ENCODE data around the gene FILIP1.
A peak's percentile ranks its signal among the peaks of the same experiment; 100 is the strongest.

The FILIP1 gene, protein sequence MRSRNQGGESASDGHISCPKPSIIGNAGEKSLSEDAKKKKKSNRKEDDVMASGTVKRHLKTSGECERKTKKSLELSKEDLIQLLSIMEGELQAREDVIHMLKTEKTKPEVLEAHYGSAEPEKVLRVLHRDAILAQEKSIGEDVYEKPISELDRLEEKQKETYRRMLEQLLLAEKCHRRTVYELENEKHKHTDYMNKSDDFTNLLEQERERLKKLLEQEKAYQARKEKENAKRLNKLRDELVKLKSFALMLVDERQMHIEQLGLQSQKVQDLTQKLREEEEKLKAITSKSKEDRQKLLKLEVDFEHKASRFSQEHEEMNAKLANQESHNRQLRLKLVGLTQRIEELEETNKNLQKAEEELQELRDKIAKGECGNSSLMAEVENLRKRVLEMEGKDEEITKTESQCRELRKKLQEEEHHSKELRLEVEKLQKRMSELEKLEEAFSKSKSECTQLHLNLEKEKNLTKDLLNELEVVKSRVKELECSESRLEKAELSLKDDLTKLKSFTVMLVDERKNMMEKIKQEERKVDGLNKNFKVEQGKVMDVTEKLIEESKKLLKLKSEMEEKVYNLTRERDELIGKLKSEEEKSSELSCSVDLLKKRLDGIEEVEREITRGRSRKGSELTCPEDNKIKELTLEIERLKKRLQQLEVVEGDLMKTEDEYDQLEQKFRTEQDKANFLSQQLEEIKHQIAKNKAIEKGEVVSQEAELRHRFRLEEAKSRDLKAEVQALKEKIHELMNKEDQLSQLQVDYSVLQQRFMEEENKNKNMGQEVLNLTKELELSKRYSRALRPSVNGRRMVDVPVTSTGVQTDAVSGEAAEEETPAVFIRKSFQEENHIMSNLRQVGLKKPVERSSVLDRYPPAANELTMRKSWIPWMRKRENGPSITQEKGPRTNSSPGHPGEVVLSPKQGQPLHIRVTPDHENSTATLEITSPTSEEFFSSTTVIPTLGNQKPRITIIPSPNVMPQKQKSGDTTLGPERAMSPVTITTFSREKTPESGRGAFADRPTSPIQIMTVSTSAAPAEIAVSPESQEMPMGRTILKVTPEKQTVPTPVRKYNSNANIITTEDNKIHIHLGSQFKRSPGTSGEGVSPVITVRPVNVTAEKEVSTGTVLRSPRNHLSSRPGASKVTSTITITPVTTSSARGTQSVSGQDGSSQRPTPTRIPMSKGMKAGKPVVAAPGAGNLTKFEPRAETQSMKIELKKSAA (N-terminal part only)

DNA sequence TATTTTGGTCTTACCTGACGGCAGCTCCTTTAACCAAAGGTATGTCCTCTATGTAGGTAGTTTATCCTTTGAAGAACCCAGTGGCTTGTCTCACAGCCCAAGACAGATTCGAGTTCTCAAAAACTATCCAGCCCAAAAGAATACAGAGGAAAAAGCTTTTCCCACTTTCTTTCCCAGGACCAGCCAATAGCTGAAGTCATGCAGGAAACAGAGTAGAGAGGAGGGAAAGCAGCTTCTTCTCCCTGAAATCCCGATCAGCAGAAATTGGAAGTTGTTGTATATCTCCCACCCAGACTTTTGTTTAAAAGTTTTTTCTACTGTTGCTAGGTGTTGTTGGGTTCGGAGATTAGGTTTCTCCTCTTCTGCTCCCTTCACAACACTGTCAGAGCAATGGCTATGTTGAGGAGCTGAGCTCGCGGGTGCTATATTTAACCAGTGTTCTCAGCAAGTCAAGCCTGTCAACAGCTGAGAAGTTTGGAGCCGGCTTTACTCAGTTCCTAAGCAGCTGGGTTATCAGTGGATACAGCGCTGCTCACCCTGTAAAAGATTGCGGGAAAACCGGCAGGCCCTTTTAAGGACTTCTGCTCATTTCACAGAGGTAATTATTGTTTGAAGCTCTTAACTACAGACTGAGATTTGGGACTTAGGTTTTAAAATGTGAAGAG is at the start of gene FILIP1:
Gene FILIP1 (minus strand): TSS at position 401 of the 665 bp plus-strand sequence. CDS start 78,828 bp downstream, outside the sequence.
- no peak for DNase-seq (ENCODE audit: low spot score)

DNA sequence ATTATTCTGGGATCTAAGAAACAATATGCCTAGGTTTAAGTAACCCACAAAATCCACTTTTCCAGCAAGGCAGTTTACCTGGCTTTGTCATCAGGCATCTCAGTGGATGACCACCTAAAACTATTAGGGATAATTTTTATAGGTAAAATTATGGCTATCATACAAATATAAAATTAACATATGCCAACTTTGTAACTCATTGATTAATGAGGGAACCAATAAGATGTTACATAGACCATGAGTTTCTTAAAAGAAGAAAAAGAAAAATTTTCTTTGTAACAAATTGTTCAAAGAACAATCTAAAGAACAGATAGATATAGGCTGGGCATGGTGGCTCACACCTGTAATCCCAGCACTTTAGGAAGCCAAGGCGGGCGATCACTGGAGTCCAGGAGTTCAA is 49.7 kb upstream of the FILIP1 start:
- DNase-seq (ENCODE audit: low spot score): no peak

DNA sequence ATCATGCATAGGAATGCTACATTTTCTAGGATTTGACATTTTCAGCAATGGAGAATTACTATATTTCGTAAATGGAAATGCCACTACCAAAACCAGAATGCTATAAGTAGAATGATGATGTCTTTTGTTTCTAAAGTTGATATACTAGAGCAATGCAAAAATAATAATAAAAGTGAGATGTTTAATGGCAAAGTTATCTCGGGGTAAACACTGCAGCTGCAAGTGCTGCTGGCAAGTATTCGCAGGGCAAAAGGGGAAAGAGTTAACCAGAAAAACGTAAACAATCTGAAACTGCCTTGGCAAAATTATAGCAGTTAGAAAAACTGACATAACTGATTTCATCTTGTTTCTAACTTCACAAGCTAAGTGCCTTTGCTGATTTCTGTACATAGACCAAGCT is 45.5 kb upstream of the FILIP1 start:
- DNase-seq (ENCODE audit: low spot score): no peak

DNA sequence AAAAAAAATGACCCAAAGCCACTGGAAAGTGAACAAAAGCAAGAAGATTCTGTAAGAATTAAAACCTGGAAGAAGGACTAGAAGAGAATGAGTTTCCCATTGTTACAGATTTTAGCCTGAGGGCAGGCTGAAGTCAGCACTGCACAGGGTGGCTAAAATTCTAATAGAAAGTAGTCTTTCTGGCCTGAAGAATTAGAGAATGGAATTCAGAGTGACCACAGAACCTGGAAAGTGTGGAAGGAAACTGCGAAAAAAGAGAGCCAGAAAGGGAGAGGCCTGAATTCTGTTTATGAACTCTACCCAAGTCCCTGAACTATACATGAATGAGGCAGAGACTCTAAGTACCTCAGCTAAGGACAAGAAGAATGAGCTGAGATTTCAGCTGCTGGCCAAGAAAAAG is 38.9 kb upstream of the FILIP1 start:
- DNase-seq (ENCODE audit: low spot score): no peak

DNA sequence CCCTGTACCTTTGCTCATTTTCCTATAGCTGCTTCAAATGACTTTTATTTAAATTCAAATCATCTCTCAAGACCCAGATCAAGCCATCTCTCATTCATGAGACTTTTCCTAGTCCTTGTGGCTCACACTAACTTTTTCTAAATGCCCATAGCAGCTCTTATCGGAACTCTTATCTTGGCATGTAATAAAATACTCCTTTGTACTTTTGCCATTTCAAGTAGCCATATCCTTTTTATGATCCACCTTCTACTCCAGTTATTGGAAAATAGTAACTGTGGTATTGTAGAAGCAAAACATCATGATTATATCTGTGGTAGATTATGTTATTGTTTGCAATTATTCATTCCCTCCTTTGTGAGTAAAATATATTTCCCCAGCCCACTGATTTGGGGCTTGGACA is 37.6 kb upstream of the FILIP1 start:
- no peak for DNase-seq (ENCODE audit: low spot score)

DNA sequence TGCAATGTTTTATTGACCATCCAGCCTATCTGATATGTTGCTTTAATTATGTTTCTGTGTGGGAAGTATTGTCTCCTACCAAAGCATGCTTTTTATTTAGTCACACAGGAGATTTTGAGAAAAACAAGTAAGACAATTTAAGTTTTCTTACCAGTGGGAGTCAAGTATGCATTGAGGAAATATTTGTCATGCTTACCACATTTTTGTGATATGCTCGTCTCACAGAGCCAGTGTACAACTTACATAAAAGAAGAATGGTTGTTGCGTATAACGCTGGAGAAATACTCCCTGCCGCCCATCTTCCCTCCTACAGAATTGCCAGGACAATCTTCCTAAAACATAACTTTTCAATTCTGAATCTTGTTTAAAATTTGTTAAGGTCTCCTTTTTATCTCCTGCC is 37.1 kb upstream of the FILIP1 start:
- no peak for DNase-seq (ENCODE audit: low spot score)

DNA sequence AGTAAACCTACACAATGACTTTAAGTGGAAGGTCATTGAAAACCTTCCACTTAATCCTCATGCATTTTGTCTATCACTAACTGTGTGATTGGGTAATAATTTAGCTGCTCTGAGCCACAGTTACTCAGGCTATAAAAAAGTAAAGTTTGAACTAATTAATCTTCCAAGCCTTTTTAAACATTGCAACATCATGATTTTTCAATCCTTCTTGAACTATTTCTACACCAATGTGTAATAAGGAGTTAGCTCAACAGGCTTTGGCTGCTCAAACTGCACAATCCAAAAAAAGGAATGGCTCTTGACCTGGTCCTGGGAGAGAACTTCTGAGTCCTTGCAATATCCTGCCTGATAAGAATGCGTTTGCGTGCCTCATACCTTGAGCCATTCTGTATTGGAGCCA is 34.8 kb upstream of the FILIP1 start:
- no peak for DNase-seq (ENCODE audit: low spot score)

DNA sequence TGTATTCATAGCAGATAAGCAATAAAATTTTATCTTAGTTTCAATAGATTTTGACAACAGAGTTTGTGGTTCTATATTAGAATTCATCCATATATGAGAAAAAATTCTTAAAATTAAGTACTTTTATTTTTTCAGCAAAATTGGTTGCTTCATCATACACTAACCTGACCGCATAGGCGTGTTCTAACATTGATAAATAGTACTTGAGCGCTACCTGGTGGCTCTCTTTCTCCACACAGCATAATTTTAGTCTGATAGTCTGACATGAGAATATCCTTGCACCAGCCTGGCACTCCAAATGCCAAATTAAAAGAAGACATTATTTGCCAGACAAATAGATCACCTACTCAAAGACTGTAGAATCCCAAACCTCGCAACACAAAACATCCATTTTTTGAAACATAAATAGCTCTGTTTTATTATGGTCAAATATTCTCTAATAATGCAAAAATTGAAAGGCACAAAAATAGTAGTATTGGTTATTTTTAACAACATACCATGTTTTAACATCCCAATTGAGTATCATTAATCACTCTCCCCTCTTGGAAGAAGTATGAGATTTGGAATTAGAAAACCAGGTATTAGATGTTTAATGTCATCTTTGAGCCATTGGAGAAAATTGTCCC is 33.0 kb upstream of the FILIP1 start:
- DNase-seq (ENCODE audit: low spot score): no peak

DNA sequence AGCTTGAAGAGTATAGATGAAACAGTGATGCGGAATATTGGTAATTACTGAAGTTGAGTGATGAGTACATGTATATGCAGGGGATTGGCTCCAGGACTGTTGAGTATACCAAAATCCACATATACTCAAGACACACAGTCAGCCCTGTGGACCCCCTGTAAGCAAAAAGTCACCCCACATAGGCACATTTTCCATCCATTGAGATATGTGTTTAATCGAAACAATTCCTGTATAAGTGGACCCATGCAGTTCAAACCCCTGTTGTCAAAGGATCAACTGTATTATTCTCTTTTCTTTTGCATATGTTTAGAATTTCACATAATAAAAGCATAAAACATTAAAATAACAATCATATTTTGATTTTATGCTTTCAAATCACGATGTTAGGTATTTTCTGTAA is 32.1 kb upstream of the FILIP1 start:
- no peak for DNase-seq (ENCODE audit: low spot score)

DNA sequence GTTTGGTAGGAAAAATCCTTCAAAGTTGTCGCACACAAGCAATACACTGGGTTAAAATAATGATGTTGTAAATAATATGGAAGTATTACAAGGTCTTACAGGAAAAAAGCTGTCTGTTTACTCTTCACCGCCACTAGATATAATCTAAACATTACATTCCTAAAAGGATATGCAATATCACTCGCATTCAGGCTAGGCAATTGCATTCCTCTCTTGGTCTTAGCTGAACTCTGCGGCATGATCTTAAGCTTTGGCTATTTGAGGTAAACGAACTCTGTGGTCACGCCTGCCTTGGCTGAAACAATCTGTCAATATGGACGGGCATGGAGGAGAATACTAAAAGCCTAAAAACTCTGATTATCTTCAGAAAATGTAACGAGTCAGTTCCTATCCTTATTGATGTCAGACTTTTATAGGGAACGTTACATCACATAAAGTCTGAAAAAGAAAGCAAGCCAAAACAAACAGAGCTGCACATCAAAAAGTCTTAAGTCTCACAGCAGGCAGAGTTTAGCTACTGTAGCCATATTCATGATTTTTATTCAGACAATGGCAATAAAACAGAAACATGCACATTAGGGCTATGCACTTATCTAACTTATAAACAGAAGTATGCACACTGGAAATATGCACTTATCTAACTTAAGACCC is 30.8 kb upstream of the FILIP1 start:
- DNase-seq (ENCODE audit: low spot score): peak; percentile 47

DNA sequence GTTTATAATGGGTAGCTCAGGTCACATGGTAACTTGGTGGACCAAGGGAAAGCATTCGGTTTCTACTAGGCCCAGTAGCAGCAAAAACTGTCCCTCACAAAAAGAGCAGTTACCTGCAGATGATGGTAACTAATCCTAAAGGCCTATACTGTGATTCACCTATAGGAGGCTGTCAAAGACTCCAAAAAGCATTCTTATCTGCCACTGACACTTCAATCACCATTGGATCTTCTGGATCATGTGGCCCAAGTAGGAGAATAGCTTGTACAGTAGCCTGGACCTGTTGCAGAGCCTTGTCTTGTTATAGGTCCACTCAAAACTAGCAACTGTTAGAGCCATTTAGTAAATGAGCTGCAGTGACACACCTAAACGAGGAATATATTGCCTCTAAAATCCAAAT is 23.2 kb upstream of the FILIP1 start:
- no peak for DNase-seq (ENCODE audit: low spot score)

DNA sequence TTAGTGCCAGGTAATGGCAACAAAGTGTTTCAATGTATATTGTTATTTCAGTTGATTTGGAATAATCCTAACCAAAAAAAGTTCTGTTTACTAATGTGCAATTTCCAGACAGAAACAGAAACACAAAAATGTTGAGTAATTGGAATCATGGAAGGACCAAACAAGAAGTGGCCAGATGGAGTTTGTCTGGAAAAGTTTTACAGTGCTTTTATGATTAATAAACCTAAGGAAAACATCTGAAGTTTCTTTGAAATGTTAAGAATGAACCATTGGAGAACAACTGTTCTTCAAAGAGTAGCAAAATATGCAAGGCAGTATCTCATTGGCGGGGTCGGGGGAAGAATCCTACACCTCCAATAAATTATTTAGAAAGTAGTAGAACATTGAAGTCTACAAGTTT is 19.0 kb upstream of the FILIP1 start:
- no peak for DNase-seq (ENCODE audit: low spot score)

DNA sequence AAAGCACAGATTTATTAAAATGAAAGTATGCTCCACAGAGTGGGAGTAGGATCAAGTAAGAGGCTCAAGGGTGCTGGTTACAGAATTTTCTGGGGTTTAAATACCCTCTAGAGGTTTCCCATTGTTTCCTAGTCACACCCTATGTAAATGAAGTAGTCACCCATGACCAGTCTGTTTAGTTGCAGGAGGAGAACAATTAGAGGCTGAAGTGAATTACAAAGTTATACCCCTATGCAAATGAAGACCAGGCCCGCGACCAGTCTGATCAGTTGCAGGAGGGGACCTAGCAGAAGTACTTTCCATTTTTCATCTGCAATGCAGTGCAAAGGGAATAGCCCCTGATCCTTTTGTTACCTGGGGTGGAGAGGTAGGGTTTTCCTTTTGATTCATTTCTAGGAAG is 11.8 kb upstream of the FILIP1 start:
- no peak for DNase-seq (ENCODE audit: low spot score)

DNA sequence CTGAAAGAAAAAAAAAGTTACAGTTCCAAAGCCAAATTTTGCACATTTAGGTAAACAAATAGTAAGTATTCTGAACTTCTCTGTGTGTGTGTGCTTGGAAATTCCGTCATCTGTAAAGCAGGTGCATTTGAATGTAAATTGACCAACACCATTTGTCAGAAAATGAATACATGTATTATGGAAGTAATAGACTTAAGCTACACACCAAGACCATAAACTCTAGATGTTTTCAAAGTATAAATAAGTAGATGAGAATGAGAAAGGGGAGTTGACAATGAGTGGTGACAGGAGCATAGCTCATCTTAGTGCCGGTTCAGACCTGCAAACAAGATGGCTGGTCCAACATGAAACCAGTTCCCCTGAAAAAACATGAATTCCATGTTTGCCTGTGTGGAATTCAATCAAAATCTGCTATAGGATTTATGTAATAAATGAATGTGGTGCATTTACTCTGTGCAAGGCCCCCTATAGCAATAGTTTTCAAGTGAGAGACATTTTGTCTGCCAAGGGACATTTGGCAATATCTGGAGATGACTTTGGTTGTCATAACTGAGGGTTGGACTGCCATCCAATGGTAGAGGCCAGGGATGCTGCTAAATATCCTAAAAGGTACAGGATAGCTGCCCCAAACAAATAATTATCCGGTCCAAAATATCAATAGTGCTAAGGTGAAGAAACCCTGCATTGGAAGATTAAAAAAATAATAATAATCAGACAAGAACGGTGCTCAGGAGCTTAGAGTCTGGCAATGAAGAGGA is 11.0 kb upstream of the FILIP1 start:
- DNase-seq (ENCODE audit: low spot score): no peak

DNA sequence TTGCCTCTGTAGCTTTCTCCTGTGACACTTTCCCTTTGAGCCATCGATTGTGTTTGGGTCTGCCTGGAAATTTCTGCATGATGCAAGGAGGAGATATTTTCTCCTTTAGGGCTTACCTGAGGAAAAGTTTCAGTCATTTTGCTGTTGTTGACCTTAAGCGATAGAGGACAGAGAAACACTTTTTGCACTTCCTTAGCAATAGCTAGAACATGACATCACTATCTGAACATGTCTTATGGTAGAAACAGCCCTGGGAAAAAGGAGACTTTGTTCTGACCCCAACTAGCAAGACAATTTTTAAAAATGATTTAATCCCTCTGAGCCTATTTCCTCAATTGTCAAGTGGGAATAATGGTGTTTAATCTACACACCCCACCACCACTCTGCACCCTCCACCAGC is 9.7 kb upstream of the FILIP1 start:
- DNase-seq (ENCODE audit: low spot score): no peak

DNA sequence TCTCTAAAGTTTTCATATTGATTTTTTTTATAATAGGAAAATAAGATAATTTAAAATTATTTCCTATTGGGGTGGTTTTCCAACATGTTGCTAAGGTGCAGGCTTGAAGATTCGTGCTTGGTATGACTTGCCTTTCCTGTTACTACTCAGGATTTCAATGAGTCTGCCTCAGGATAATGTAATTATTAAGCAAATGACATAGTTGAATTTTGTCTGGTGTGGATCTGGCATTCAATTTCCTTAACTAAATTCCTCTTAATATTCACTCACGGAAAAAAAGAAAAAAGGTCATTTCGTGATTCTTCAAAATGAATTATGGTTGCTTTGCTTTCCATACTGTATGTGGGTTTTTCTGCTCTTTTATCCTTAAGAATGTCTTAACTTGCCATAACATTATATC is 9.3 kb upstream of the FILIP1 start:
- DNase-seq (ENCODE audit: low spot score): no peak

DNA sequence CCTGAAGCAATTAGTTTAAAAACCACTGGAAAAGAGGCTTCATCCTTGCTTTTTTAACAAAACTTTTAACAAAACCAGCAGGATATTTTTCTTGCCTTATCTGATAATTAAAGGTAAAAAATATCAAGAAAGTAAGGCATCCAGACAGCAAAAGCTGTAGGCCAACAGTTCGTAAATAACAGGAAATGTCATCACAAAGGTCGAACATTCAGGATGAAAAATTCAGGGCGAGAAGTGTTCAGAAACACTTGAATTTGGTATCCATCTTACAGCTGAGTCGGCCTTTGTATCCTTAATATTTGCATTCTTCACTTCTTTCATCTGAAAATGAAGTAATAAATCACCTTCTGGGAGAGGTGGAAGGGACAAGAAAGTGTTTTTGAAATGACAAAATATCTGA is 8.2 kb upstream of the FILIP1 start:
- no peak for DNase-seq (ENCODE audit: low spot score)

DNA sequence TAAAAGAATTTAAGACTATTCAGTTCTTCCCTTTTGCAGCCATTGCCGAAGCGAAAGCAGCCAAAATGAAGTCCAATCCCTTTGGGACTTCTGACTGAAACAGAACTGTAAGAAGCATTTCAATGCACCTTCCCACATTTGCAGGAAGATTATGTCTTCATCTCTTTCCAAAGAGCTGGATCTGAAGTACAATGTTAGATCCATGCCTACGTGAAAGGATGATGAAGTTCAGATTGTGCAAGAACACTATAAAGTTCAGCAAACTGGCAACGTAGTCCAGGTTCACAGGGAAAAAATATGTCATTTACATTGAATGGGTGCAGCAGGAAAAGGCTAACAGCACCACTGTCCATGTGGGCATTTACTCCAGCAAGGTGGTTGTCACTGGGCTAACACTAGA is 6.0 kb upstream of the FILIP1 start:
- no peak for DNase-seq (ENCODE audit: low spot score)

DNA sequence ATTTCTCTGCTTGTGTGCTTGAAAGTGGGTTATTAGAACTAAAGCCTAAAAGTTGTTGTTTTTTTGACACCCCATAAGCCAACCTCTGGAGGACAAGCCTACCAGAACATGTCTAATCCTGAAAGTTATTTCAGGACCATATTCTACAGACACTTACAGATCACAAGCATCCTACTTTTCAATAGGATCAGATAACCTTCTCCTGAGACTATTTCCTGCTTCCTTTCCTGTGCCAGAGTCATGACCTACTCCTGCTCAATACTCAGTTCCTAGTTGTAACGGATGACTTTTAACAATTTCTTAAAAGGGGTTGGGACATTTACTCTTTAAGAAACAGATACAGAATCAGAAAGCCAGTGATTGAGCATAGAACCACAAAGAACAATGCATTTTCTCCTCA is 5.3 kb upstream of the FILIP1 start:
- no peak for DNase-seq (ENCODE audit: low spot score)

DNA sequence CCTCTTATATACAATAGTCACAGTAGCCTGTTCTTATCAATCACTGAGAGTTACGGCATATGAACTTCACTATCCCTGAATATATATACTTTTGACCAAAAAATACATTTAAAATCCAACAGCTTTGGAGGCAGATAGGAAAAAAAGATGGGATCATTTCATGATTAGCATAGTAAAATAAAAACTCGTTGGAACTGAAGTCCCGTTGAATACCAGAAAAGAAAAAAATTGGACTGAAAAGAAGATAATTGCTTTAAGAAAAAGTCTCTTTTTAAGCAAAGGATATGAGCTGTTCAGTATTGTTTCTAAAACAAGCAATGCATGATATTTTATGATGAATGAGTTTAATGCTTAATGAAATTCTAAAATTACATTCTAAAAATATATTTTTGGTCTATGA is 4.4 kb upstream of the FILIP1 start:
- DNase-seq (ENCODE audit: low spot score): no peak

All from HuH-7 (cell line).